GM12891 (cell line): ENCODE data around the gene UBE2Q1.

Experiments
- POLR2A ChIP-seq: IDR thresholded peaks from 2 replicates; pipeline ENCODE4 v1.6.1; 2011; ENCODE audit warnings: low read depth, low read length, control low read depth
- POLR2AphosphoS5 ChIP-seq: IDR thresholded peaks from 2 replicates; pipeline ENCODE4 v1.6.1; 2011; ENCODE audit warnings: low read depth, low read length, control low read depth
- POU2F2 ChIP-seq: IDR thresholded peaks from 2 replicates; pipeline ENCODE4 v1.6.1; 2011; ENCODE audit warnings: low read depth, mild to moderate bottlenecking, control low read depth, low read length, moderate library complexity
- TAF1 ChIP-seq: IDR thresholded peaks from 2 replicates; pipeline ENCODE4 v1.6.1; 2011; ENCODE audit warnings: low read depth, low read length, control low read depth

- TF ChIP-seq POLR2A, result no peak
- no peak for TF ChIP-seq TAF1
- no peak for TF ChIP-seq POLR2AphosphoS5
- TF ChIP-seq POU2F2, result no peak
Observed at GRCh38 chr1:154527192-154527591, 31.3 kb downstream of the UBE2Q1 start.
